Measurements from ENCODE around the gene FAM237B.
"Not testable (repeated sequence)": the region's sequence is repeated elsewhere in the genome, so short reads cannot be mapped to it uniquely, and the experiment has no call there.

FAM237B gene

GRCh38 chr7:90320801-90321494, at the start of gene FAM237B:
TSS of gene FAM237B (minus strand) at chr7:90321304. CDS start at chr7:90319748, 1,556 bp downstream.
- DNase-seq (ENCODE audit: low spot score) = peak; percentile 68
- no peak for FAIRE-seq

GRCh38 chr7:90351987-90352386, 30.9 kb upstream of the FAM237B start:
- FAIRE-seq (no peak), DNase-seq (ENCODE audit: low spot score) (no peak)

GRCh38 chr7:90350032-90350431, 28.9 kb upstream of the FAM237B start:
- not testable (repeated sequence) for FAIRE-seq; DNase-seq (ENCODE audit: low spot score)

- no peak for DNase-seq (ENCODE audit: low spot score)
- no peak for FAIRE-seq
Measured at GRCh38 chr7:90349305-90349704, 28.2 kb upstream of the FAM237B start.

GRCh38 chr7:90347759-90348158, 26.7 kb upstream of the FAM237B start:
- DNase-seq (ENCODE audit: low spot score) (no peak), FAIRE-seq (no peak)

- DNase-seq (ENCODE audit: low spot score) = peak; percentile 99
- FAIRE-seq = peak; percentile 100
Measured at GRCh38 chr7:90346336-90347125, 25.4 kb upstream of the FAM237B start, which contains the start of gene GTPBP10. TSS of gene GTPBP10 (plus strand) at chr7:90346716. CDS start at chr7:90346742, 26 bp downstream.

GRCh38 chr7:90345595-90346335, 24.7 kb upstream of the FAM237B start:
- FAIRE-seq (no peak), DNase-seq (ENCODE audit: low spot score) (peak; percentile 30)

- FAIRE-seq (no peak), DNase-seq (ENCODE audit: low spot score) (no peak)
Measured at GRCh38 chr7:90345016-90345415, 23.9 kb upstream of the FAM237B start.

- DNase-seq (ENCODE audit: low spot score) (no peak), FAIRE-seq (no peak)
Measured at GRCh38 chr7:90337106-90337505, 16.0 kb upstream of the FAM237B start.

- FAIRE-seq; DNase-seq (ENCODE audit: low spot score): not testable (repeated sequence)
Measured at GRCh38 chr7:90334926-90335325, 13.8 kb upstream of the FAM237B start.

GRCh38 chr7:90334193-90334843, 13.2 kb upstream of the FAM237B start:
- DNase-seq (ENCODE audit: low spot score) (no peak), FAIRE-seq (no peak)

- DNase-seq (ENCODE audit: low spot score) (no peak), FAIRE-seq (no peak)
Measured at GRCh38 chr7:90326500-90326899, 5.4 kb upstream of the FAM237B start.

GRCh38 chr7:90322837-90323236, 1.7 kb upstream of the FAM237B start:
- no peak for FAIRE-seq

GRCh38 chr7:90320418-90320800, 695 bp downstream of the FAM237B start:
- DNase-seq (ENCODE audit: low spot score) (no peak), FAIRE-seq (no peak)

More at GRCh38 chr7:90322837-90323236, 1.7 kb upstream of the FAM237B start:
- DNase-seq (ENCODE audit: low spot score) = no peak

- DNase-seq (ENCODE audit: low spot score) = no peak
- FAIRE-seq = peak; percentile 85
Measured at GRCh38 chr7:90320014-90320413, 1.1 kb downstream of the FAM237B start.

GRCh38 chr7:90313907-90314306, 7.2 kb downstream of the FAM237B start:
- no peak for FAIRE-seq

GRCh38 chr7:90312745-90313144, 8.4 kb downstream of the FAM237B start:
- DNase-seq (ENCODE audit: low spot score) (no peak), FAIRE-seq (no peak)

More at GRCh38 chr7:90313907-90314306, 7.2 kb downstream of the FAM237B start:
- DNase-seq (ENCODE audit: low spot score) = no peak

GRCh38 chr7:90311175-90311574, 9.9 kb downstream of the FAM237B start:
- DNase-seq (ENCODE audit: low spot score) (no peak), FAIRE-seq (no peak)

GRCh38 chr7:90309872-90310271, 11.2 kb downstream of the FAM237B start:
- FAIRE-seq = no peak
- DNase-seq (ENCODE audit: low spot score) = no peak

GRCh38 chr7:90303241-90303640, 17.9 kb downstream of the FAM237B start:
- FAIRE-seq = no peak

More at GRCh38 chr7:90303241-90303640, 17.9 kb downstream of the FAM237B start:
- DNase-seq (ENCODE audit: low spot score) = no peak
